HG03135 (cell line): Measurements from ENCODE around the gene ADGRL3.
"Not testable (repeated sequence)": the region's sequence is repeated elsewhere in the genome, so short reads cannot be mapped to it uniquely, and the experiment has no call there.

Source experiments
- ATAC-seq: cut with Tn5 transposase; IDR thresholded peaks from one replicate; pipeline ENCODE4 v1.9.1; 2021; ENCODE audit warnings: mild to moderate bottlenecking, moderate library complexity; ENCODE audit not compliant: unreplicated experiment

The ADGRL3 gene

GRCh38 chr4:61714387-61714911, 514.3 kb downstream of the ADGRL3 start:
- ATAC-seq, result no peak

GRCh38 chr4:61716426-61716825, 516.3 kb downstream of the ADGRL3 start:
- ATAC-seq, result no peak

- no peak for ATAC-seq
These were observed 523.4 kb downstream of the ADGRL3 start for GRCh38 chr4:61723492-61723891.

- no peak for ATAC-seq
These were observed 527.2 kb downstream of the ADGRL3 start for GRCh38 chr4:61727286-61727685.

- no peak for ATAC-seq
These were observed 534.3 kb downstream of the ADGRL3 start for GRCh38 chr4:61734409-61734808.

GRCh38 chr4:61739887-61740286, 539.8 kb downstream of the ADGRL3 start:
- ATAC-seq, result no peak

- ATAC-seq, result no peak
These were observed 540.8 kb downstream of the ADGRL3 start for GRCh38 chr4:61740886-61741285.

GRCh38 chr4:61741327-61742096, 541.4 kb downstream of the ADGRL3 start:
- no peak for ATAC-seq

- no peak for ATAC-seq
These were observed 550.7 kb downstream of the ADGRL3 start for GRCh38 chr4:61750810-61751209.

GRCh38 chr4:61752617-61753016, 552.5 kb downstream of the ADGRL3 start:
- ATAC-seq, result no peak

- ATAC-seq, result no peak
These were observed 553.6 kb downstream of the ADGRL3 start for GRCh38 chr4:61753739-61754138.

GRCh38 chr4:61756937-61757336, 556.8 kb downstream of the ADGRL3 start:
- not testable (repeated sequence) for ATAC-seq

GRCh38 chr4:61757983-61758382, 557.9 kb downstream of the ADGRL3 start:
- ATAC-seq, result not testable (repeated sequence)

- ATAC-seq, result not testable (repeated sequence)
These were observed 558.5 kb downstream of the ADGRL3 start for GRCh38 chr4:61758596-61758995.

GRCh38 chr4:61759245-61759644, 559.1 kb downstream of the ADGRL3 start:
- not testable (repeated sequence) for ATAC-seq

GRCh38 chr4:61759885-61760284, 559.8 kb downstream of the ADGRL3 start:
- ATAC-seq, result not testable (repeated sequence)

GRCh38 chr4:61760820-61761219, 560.7 kb downstream of the ADGRL3 start:
- ATAC-seq, result no peak

- ATAC-seq, result no peak
These were observed 562.8 kb downstream of the ADGRL3 start for GRCh38 chr4:61762722-61763627.

GRCh38 chr4:61763682-61764081, 563.6 kb downstream of the ADGRL3 start:
- no peak for ATAC-seq

GRCh38 chr4:61764090-61764489, 564.0 kb downstream of the ADGRL3 start:
- ATAC-seq, result not testable (repeated sequence)

- ATAC-seq, result not testable (repeated sequence)
These were observed 569.5 kb downstream of the ADGRL3 start for GRCh38 chr4:61769444-61770167.
